ENCODE results near the gene CDH4.

CDH4 gene

GRCh38 chr20:61847986-61848385, 595.9 kb downstream of the CDH4 start:
- no peak for TF ChIP-seq CTCF (IDR thresholded peaks at IDR 0.05; ENCODE audit: borderline replicate concordance, control extremely low read depth, extremely low read depth, insufficient read depth, missing control alignments)
- no peak for DNase-seq (ENCODE audit: low spot score)
- in situ Hi-C loops (cut with MboI; ENCODE audit: low sequenced_read_pairs, unreplicated experiment): no loop called here

- no peak for DNase-seq (ENCODE audit: low spot score)
- in situ Hi-C loops (cut with MboI; ENCODE audit: low sequenced_read_pairs, unreplicated experiment): no loop called here
- TF ChIP-seq CTCF (IDR thresholded peaks at IDR 0.05; ENCODE audit: borderline replicate concordance, control extremely low read depth, extremely low read depth, insufficient read depth, missing control alignments): no peak
These were observed 596.8 kb downstream of the CDH4 start for GRCh38 chr20:61848851-61849250.

- no peak for TF ChIP-seq CTCF (IDR thresholded peaks at IDR 0.05; ENCODE audit: borderline replicate concordance, control extremely low read depth, extremely low read depth, insufficient read depth, missing control alignments)
- in situ Hi-C loops (cut with MboI; ENCODE audit: low sequenced_read_pairs, unreplicated experiment): no loop called here
- DNase-seq (ENCODE audit: low spot score): no peak
These were observed 597.3 kb downstream of the CDH4 start for GRCh38 chr20:61849376-61849775.

GRCh38 chr20:61849822-61850221, 597.8 kb downstream of the CDH4 start:
- TF ChIP-seq CTCF (IDR thresholded peaks at IDR 0.05; ENCODE audit: borderline replicate concordance, control extremely low read depth, extremely low read depth, insufficient read depth, missing control alignments): no peak
- in situ Hi-C loops (cut with MboI; ENCODE audit: low sequenced_read_pairs, unreplicated experiment): no loop called here
- no peak for DNase-seq (ENCODE audit: low spot score)

- TF ChIP-seq CTCF (IDR thresholded peaks at IDR 0.05; ENCODE audit: borderline replicate concordance, control extremely low read depth, extremely low read depth, insufficient read depth, missing control alignments): no peak
- in situ Hi-C loops (cut with MboI; ENCODE audit: low sequenced_read_pairs, unreplicated experiment): no loop called here
These were observed 598.4 kb downstream of the CDH4 start for GRCh38 chr20:61850457-61850856.

GRCh38 chr20:61850926-61851900, 599.2 kb downstream of the CDH4 start:
- in situ Hi-C loops (cut with MboI; ENCODE audit: low sequenced_read_pairs, unreplicated experiment): no loop called here
- no peak for DNase-seq (ENCODE audit: low spot score)
- no peak for TF ChIP-seq CTCF (IDR thresholded peaks at IDR 0.05; ENCODE audit: borderline replicate concordance, control extremely low read depth, extremely low read depth, insufficient read depth, missing control alignments)

More at GRCh38 chr20:61850457-61850856, 598.4 kb downstream of the CDH4 start:
- DNase-seq (ENCODE audit: low spot score): no peak
